ENCODE results near the gene MUC6. TPM values are rescaled to one million over a fixed set of nuclear protein-coding genes. Genes with fewer than 3 reads are reported as not detected.

The MUC6 gene
- total RNA-seq, 4 donors from 2014 or later, result not detected

- TF ChIP-seq CTCF (IDR thresholded peaks at IDR 0.05; ENCODE audit: low read depth), result no peak
These were observed 16.8 kb upstream of the MUC6 start for GRCh38 chr11:1053121-1053901.

GRCh38 chr11:1052133-1053011, 15.9 kb upstream of the MUC6 start:
- TF ChIP-seq CTCF (IDR thresholded peaks at IDR 0.05; ENCODE audit: low read depth), result no peak

DNA sequence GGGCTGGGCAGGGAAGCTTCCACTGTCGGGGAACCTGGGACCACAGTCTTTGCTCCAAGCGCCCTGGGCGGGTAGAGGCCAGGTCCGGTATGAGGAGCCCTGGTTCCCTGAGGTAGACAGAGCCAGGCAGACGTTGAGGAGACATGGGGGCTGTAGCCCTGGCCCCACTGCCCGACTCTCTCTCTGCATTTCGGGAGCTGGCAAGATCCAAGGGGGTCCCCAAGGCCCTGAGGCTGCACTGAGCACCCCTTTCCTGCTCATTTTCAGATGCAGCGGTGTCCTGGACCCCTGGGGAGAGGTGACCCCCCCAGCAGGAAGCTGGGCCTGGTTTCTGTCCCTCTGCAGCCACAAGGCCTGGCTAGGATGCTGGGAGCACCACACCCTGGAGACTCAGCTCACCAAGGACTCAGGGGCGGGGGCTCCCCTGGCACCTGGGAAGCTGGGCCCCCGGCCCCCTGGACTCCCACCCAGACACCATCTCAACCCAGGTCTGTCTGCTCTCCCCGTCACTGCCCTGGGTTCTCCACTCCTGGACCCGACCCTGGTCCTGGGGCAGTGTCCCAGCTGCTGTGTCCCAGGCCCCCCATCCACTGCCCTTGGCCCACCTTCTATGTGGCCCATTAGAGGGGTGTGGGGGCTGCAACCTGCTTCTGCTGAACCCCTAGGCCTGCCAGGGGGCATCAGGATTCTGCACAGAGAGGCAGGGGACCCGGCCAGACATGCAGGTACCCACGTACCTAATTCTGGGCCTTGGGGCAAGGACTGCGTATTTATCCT, 15.0 kb upstream of the MUC6 start:
- no peak for TF ChIP-seq CTCF (IDR thresholded peaks at IDR 0.05; ENCODE audit: low read depth)

- TF ChIP-seq CTCF (IDR thresholded peaks at IDR 0.05; ENCODE audit: low read depth), result no peak
These were observed 14.2 kb upstream of the MUC6 start for GRCh38 chr11:1050581-1051355.

GRCh38 chr11:1049911-1050580, 13.5 kb upstream of the MUC6 start:
- TF ChIP-seq CTCF (IDR thresholded peaks at IDR 0.05; ENCODE audit: low read depth), result no peak

GRCh38 chr11:1049431-1049891, 12.9 kb upstream of the MUC6 start:
- no peak for TF ChIP-seq CTCF (IDR thresholded peaks at IDR 0.05; ENCODE audit: low read depth)
